HAP-1 (cell line): Measurements from ENCODE around the gene KLHDC7A.

Experiments
- DNase-seq, 2 experiments: peaks; one replicate each; pipeline ENCODE4 v3.0.0-alpha.2; 2016 to 2020; ENCODE audit warnings: low spot score in 2 of 2
- H3K27me3 ChIP-seq: fragments of 250-450 bp; sonication (Bioruptor Pico); 2 replicates; pipeline ENCODE4 v1.5.1; 2020; ENCODE audit warnings: low read depth, mild to moderate bottlenecking, moderate library complexity
- H3K36me3 ChIP-seq: fragments of 250-450 bp; sonication (Bioruptor Pico); replicated peaks from 2 replicates; pipeline ENCODE4 v1.5.1; 2020; ENCODE audit warnings: mild to moderate bottlenecking
- H3K4me1 ChIP-seq: fragments of 250-450 bp; sonication (Bioruptor Pico); 2 replicates; pipeline ENCODE4 v1.5.1; 2020; ENCODE audit warnings: mild to moderate bottlenecking
- H3K4me3 ChIP-seq: fragments of 250-450 bp; sonication (Bioruptor Pico); 2 replicates; pipeline ENCODE4 v1.5.1; 2020; ENCODE audit warnings: mild to moderate bottlenecking, moderate library complexity
- H3K9me3 ChIP-seq: fragments of 250-450 bp; sonication (Bioruptor Pico); 2 replicates; pipeline ENCODE4 v1.5.1; 2020; ENCODE audit warnings: mild to moderate bottlenecking, moderate library complexity
- in situ Hi-C: fragments of 300-500 bp; cut with MboI; formaldehyde crosslinking; loops from 3 replicates; pipeline ENCODE4 v1.14.3; 2020; ENCODE audit warnings: low sequenced_read_pairs, inconsistent platforms, mixed read lengths

KLHDC7A gene

DNA sequence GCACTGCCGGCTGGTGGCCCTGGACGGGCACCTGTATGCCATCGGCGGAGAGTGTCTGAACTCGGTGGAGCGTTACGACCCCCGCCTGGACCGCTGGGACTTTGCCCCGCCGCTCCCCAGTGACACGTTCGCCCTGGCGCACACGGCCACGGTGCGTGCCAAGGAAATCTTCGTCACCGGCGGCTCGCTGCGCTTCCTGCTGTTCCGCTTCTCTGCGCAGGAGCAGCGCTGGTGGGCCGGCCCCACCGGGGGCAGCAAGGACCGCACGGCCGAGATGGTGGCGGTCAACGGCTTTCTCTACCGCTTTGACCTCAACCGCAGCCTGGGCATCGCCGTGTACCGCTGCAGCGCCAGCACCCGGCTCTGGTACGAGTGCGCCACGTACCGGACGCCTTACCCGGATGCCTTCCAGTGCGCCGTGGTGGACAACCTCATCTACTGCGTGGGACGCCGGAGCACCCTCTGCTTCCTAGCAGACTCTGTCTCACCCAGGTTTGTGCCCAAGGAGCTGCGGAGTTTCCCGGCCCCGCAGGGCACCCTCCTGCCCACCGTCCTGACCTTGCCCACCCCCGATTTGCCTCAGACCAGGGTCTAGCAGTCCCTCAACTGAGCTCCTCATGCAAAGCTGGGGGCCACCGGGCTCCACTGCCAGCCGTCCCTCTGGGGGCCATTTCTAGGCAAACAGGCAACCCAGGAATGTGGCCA is 2.1 kb downstream of the KLHDC7A start:
- Histone ChIP-seq H3K9me3 (no peaks in the 10 kb centered on the region), H3K4me1 (no peaks in the 10 kb centered on the region), H3K36me3 (no peaks in the 10 kb centered on the region), H3K4me3 (no peak overlapping the region), H3K27me3 (no peaks in the 10 kb centered on the region)
- in situ Hi-C loops = no loop called here
- DNase-seq = no peak

DNA sequence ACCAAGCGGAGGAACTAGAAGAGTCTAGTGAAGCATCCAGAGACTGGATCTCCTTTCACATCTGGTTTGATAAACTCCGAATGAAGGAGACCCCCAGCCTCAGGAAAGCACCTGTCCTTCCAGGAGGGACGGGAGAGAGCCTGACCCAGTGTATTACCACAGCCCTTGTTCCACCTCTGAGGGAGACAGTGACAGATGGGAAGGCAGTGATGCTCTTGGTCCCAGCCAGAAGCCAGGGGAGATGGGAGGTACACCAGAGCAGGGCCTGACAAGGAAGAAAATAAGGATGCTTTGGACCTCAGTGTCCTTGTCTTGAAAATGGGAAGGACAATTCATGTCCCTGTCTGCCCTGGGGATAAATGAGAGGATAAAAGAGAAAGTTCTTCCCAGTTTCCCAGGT is 3.5 kb downstream of the KLHDC7A start:
- no peaks in the 10 kb centered on the region for H3K36me3 ChIP-seq
- H3K4me1 ChIP-seq = no peaks in the 10 kb centered on the region
- no peaks in the 10 kb centered on the region for H3K27me3 ChIP-seq
- no peak for DNase-seq
- no peak overlapping the region for H3K4me3 ChIP-seq
- in situ Hi-C loops = no loop called here
- no peaks in the 10 kb centered on the region for H3K9me3 ChIP-seq

DNA sequence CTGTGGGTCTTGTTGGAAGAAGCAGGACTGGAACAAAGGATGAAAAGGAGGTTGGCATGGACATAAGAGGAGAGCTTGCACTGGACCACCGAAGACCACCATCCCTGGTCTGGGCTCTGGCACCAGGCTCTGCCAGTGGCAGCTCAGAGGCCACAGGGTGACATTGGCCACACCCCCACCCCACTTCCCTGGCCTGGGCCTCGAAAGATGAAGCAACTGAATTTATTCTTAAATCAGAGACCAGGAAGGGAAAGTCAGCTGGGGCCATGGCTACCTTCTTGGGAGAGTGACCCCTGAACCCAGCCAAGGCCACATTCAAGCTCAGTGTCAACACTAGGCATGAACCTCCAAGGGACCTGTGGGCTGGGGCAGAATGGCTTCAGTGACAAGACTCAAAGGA is 4.0 kb downstream of the KLHDC7A start:
- no peaks in the 10 kb centered on the region for H3K9me3 ChIP-seq
- in situ Hi-C loops = no loop called here
- H3K36me3 ChIP-seq = no peaks in the 10 kb centered on the region
- H3K27me3 ChIP-seq = no peaks in the 10 kb centered on the region
- no peak overlapping the region for H3K4me3 ChIP-seq
- DNase-seq = no peak
- H3K4me1 ChIP-seq = no peaks in the 10 kb centered on the region

DNA sequence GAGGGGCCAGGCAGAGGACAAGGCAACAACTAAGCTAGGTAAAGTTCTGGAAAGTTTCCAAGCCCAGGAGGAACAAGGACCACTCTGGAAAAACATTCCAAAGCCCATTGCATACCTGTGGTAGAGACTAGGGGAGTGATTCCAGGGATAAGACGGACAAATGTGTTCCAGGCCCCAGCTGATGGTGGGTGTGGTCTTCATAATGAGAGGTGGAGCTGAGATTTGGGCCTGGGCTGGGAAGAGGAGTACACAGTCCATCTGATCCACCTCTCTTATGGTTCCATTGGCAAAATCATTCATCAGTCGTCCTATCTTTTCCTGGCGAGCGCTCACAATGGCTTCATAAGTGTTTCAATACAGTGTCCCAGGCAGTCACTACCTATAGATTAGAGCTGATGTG is 4.5 kb downstream of the KLHDC7A start:
- in situ Hi-C loops = no loop called here

DNA sequence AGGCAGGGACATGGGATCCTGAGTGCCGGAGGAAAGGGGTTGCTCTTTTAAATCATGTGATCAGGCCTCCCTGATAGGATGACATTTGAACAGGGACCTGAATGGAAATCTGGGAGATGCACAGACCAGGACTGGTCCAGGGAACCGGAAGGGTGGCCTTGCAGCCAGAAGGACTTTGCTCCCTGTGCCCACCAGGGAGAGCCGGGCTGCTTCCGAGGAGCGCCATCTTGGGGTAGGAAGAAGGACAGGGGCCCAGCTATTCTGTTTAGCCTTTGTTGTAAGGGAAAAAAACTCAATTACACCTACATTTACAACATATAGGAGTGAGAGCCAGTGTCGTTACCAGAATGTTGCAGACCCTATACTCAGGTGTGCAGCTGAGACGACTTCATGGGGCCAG is 5.5 kb downstream of the KLHDC7A start:
- Histone ChIP-seq H3K4me1 (no peaks in the 10 kb centered on the region), H3K4me3 (no peak overlapping the region), H3K9me3 (no peaks in the 10 kb centered on the region), H3K36me3 (no peaks in the 10 kb centered on the region), H3K27me3 (no peaks in the 10 kb centered on the region)
- peak; percentile 3 to 62 for DNase-seq
- in situ Hi-C loops = no loop called here

More for the DNA sequence above, 4.5 kb downstream of the KLHDC7A start:
- Histone ChIP-seq H3K36me3 (no peaks in the 10 kb centered on the region), H3K9me3 (no peaks in the 10 kb centered on the region), H3K27me3 (no peaks in the 10 kb centered on the region), H3K4me3 (no peak overlapping the region), H3K4me1 (no peaks in the 10 kb centered on the region)
- no peak for DNase-seq

DNA sequence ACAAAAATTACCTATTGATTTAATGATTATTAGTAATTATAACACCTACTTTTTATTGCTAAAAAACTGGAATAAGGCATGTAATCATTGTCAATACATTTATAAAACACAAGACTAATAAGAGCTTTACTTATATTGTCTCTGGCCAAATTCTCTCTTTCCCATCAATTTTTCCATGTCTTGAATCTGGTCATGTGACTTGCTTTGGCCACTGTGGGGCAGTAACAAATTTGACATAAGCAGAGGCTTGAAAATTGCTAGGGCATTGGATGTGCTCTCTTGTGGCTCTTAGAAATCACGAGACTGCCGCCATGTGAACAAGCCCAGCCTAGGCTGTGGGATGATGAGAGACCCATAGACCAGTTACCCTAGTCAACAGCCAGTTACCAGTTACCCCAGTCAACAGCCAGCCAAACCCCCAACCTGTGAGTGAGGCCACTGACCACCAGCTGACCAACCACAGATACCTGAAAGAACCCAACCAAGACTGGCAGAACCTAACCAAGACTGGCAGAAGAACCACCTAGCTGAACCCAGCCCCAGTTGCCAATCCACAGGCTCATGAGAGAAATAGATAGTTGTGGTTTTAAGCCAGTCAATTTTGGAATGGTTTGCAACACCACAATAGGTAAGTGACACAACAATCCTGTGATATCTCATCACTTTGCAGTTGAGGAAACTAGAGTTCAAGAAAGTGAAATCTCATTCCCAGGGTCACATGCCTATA is 8.8 kb downstream of the KLHDC7A start:
- in situ Hi-C loops = no loop called here
- Histone ChIP-seq H3K27me3 (no peaks in the 10 kb centered on the region), H3K36me3 (no peaks in the 10 kb centered on the region), H3K4me1 (no peaks in the 10 kb centered on the region), H3K4me3 (no peak overlapping the region), H3K9me3 (no peaks in the 10 kb centered on the region)
- DNase-seq = no peak

DNA sequence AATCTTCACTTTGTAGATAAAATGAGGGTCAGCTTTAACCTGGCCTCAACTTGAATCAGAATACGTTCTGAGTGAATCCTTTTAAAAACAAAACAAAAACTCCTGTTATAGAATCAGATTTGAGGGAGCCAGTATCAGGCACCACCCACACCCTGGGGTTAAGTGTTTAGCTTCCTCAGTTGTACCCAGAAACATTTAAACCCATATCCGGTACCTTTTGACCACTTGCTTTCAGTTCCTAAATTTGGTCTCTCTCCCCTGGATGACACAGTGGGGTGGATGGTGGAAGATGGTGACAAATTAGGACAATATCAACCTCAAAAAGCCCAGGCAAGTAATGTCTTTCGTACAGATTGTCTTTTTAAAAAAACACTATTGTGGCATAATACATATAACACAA is 10.4 kb downstream of the KLHDC7A start:
- H3K36me3 ChIP-seq = no peaks in the 10 kb centered on the region
- H3K4me3 ChIP-seq = no peak overlapping the region
- 0 out of 2 replicates have a peak, but pooled peaks cover 3% of the 10 kb centered on the region for H3K27me3 ChIP-seq
- in situ Hi-C loops = no loop called here
- no peaks in the 10 kb centered on the region for H3K9me3 ChIP-seq
- H3K4me1 ChIP-seq = no peaks in the 10 kb centered on the region
- DNase-seq = no peak

DNA sequence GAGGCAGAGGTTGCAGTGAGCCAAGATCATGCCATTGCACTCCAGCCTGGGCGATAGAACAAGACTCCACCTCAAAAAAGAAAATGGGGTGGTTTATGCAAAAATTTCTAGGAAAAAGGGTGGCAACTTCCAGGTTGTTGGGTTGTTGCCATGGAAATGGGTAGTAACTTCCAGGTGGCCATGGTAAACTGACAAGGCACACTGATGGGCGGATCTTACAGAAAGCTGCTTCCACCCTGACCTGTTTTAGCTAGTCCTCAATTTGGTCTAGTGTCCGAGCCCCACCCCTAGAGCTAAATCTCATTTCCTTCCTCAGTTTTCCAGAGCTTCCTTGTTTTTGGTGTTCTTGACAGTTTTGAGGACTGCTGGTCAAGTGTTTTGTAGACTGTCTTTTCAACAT is 13.6 kb downstream of the KLHDC7A start:
- Histone ChIP-seq H3K9me3 (no peaks in the 10 kb centered on the region), H3K4me3 (no peak overlapping the region), H3K36me3 (no peaks in the 10 kb centered on the region), H3K27me3 (0 out of 2 replicates have a peak, but pooled peaks cover 3% of the 10 kb centered on the region), H3K4me1 (no peaks in the 10 kb centered on the region)
- in situ Hi-C loops = no loop called here
- DNase-seq = no peak

DNA sequence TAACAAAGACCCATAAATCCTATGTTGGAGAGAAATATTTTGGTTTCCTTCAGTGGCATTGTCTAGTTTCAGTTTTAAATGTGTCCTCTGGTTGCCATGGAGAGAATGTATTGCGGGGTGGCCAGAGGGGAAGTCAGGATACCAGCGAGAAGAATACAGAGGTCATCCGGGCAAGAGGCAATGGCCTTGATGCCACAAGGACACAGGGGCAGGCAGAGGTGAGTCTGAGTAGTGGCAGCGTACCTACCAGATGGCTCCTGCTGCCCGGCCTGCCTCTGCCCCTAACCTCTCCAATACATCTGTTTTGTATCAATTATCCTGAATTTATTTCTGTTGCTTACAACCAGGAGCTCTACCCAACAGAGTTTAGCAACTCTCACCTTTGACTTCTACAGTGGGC is 14.9 kb downstream of the KLHDC7A start:
- H3K4me3 ChIP-seq = no peak overlapping the region
- in situ Hi-C loops = no loop called here
- H3K4me1 ChIP-seq = no peaks in the 10 kb centered on the region
- 0 out of 2 replicates have a peak, but pooled peaks cover 3% of the 10 kb centered on the region for H3K27me3 ChIP-seq
- DNase-seq = no peak
- H3K36me3 ChIP-seq = no peaks in the 10 kb centered on the region
- H3K9me3 ChIP-seq = no peaks in the 10 kb centered on the region

DNA sequence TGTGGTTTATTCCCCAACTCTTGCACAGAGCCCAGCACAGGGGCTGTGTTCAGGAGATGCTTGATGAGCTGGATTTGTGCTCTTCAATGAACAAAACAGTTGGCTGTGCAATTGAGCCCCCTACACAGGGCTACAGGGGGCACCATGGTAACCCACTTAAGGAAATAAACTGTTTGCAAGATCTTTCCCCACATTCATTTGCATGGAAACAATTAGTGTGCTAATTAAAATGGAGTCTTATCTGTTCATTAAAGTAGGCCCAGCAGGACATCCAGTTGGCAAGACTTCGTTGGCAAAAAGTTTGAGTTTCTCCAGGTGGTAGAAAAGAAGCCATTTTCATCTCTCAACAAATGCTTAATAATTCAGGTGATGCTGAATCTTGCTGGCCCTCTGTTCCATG is 15.3 kb downstream of the KLHDC7A start:
- H3K27me3 ChIP-seq = 0 out of 2 replicates have a peak, but pooled peaks cover 3% of the 10 kb centered on the region
- H3K9me3 ChIP-seq = no peaks in the 10 kb centered on the region
- no peak for DNase-seq
- no peaks in the 10 kb centered on the region for H3K4me1 ChIP-seq
- no peaks in the 10 kb centered on the region for H3K36me3 ChIP-seq
- in situ Hi-C loops = no loop called here
- H3K4me3 ChIP-seq = no peak overlapping the region

DNA sequence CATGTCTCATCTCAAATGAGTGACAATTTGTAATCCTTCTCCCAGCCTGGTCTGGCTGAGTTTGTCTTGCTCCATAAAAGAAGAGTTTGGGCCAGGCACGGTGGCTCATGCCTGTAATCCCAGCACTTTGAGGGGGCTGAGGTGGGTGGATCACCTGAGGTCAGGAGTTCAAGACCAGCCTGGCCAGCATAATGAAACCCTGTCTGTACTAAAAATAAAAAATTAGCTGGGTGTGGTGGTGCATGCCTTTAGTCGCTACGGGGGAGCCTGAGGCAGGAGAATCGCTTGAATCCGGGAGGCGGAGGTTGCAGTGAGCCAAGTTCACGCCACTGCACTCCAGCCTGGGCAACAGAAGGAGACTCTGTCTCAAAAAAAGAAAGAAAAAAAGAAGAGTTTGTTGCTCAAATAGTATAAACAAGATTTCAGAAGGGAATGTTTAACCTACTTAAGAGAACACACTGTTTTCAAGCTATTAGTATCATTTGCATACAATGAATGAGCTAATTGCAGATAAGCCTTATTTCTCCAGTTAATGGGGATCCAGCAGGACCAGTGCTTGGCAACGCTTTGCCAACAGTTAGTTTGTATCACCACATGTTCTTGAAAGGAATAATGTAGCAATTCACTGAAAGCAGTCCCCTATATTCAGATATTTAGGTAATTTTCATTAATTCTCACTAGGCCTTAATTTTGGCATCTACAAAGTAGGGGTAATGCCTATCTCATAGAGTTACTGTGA is 15.9 kb downstream of the KLHDC7A start:
- Histone ChIP-seq H3K9me3 (no peaks in the 10 kb centered on the region), H3K27me3 (0 out of 2 replicates have a peak, but pooled peaks cover 3% of the 10 kb centered on the region)
- in situ Hi-C loops = no loop called here

DNA sequence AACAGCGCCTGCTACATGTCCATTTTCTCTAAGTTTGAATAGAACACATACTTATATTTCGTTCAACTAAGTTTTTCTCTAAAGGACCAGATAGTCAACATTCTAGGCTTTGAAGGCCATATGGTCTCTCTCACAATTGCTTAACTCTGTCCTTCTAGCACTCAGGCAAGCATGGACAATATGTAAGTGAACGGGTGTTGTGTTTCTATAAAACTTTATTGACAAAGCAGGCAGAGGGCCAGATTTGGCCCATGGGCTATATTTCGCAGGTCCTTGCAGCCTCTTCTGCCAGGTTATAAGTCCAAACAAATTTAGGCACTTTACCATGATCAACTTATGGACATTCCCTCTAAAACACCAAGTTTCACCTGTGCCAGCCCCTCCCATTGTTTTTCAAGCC is 21.1 kb downstream of the KLHDC7A start:
- H3K4me1 ChIP-seq = no peaks in the 10 kb centered on the region
- H3K9me3 ChIP-seq = no peaks in the 10 kb centered on the region
- no peaks in the 10 kb centered on the region for H3K36me3 ChIP-seq
- DNase-seq = no peak
- H3K27me3 ChIP-seq = no peaks in the 10 kb centered on the region
- H3K4me3 ChIP-seq = no peak overlapping the region
- in situ Hi-C loops = no loop called here

More for the DNA sequence above, 15.9 kb downstream of the KLHDC7A start:
- Histone ChIP-seq H3K36me3 (no peaks in the 10 kb centered on the region), H3K4me3 (no peak overlapping the region), H3K4me1 (no peaks in the 10 kb centered on the region)
- no peak for DNase-seq

DNA sequence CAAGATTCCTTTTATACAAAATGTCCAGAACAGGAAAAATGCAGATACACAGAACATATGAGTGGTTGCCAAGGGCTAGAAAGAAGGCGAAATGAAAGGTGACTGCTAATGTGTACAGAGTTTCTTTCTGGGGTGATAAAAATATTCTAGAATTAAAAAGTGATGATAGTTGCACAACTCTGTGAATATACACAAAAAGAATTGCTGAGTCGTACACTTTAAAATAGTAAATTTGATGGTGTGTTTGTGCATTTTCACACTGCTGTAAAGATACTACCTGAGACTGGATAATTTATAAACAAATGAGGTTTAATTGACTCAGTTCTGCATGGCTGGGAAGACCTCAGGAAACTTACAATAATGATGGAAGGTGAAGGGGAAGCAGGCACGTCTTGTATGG is 23.9 kb downstream of the KLHDC7A start:
- H3K36me3 ChIP-seq = no peaks in the 10 kb centered on the region
- in situ Hi-C loops = no loop called here
- H3K4me1 ChIP-seq = no peaks in the 10 kb centered on the region
- no peaks in the 10 kb centered on the region for H3K9me3 ChIP-seq
- DNase-seq = no peak
- H3K27me3 ChIP-seq = no peaks in the 10 kb centered on the region
- no peak overlapping the region for H3K4me3 ChIP-seq

DNA sequence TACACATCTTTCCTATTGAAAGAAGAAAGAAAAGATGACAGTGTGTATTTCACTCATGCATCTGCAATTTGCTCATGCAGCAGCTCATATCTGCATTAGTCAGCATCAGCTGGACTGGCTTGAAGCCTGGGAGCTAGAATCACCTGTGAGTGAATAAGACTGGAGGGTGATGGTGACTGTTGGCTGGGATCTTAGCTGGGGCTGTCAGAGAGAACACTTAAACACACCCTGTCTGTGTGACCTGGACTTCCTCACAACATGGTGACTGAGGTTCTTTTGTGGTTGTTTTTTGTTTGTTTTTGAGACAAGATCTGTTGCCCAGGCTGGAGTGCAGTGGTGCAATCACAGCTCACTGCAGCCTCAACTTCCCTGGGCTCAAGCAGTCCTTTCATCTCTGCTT is 24.9 kb downstream of the KLHDC7A start:
- in situ Hi-C loops = no loop called here
- H3K4me3 ChIP-seq = no peak overlapping the region
- DNase-seq = no peak

More for the DNA sequence above, 24.9 kb downstream of the KLHDC7A start:
- H3K36me3 ChIP-seq = no peaks in the 10 kb centered on the region
- H3K9me3 ChIP-seq = no peaks in the 10 kb centered on the region
- no peaks in the 10 kb centered on the region for H3K4me1 ChIP-seq
- no peaks in the 10 kb centered on the region for H3K27me3 ChIP-seq
